Kidney tubule cell (primary cell): Measurements from ENCODE around the gene SLC13A3.

Experiments
- DNase-seq: peaks from one replicate; pipeline ENCODE4 v3.0.0-alpha.2; 2018; ENCODE audit warnings: low spot score

SLC13A3 gene

DNA sequence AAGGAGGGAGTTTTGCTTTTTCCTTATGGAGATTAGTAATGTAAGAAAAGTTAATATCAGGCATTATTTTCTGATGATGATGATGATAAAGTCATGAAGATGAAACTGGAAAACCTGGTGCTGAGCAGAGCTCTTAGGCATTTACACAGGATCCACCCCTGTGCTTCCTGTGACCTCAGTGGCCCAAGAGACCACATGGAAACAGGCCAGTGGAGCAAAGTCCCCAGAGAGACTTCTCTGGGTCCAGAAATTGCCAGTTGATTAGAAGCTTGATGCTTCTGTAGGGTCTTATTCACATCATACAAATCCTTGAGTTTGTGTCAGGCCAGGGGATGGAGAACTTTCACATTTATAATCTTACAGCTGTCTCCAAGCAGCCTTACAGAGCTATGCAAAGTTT lies 46.1 kb downstream of the SLC13A3 start:
- no peak for DNase-seq

- no peak for DNase-seq
These were observed 46.6 kb downstream of the SLC13A3 start for GRCh38 chr20:46604551-46605133.

- DNase-seq, result no peak
These were observed 48.8 kb downstream of the SLC13A3 start for GRCh38 chr20:46602429-46602828.

- DNase-seq, result no peak
These were observed 49.6 kb downstream of the SLC13A3 start for GRCh38 chr20:46601603-46602122.

DNA sequence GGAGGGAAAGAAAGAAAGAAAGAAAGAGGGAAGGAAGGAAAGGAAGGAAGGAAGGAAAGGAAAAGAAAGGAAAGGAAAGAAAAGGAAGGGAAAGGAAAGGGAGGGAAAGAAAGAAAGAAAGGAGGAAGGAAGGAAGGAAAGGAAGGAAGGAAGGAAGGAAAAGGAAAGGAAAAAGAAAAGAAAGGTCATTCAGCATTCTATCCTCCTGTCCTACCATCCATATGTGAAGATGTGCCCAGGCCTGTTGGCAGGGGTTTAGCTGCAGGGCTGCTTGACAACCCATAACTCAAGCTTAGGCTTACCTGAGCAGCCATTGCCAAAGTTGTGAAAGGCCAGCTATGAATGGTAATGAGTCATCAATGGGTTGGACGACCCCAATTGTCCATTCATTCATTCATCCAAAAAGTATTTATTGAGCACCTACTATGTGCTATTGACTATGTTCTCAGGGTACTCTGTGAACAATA lies 50.9 kb downstream of the SLC13A3 start:
- DNase-seq, result no peak

- no peak for DNase-seq
These were observed 51.9 kb downstream of the SLC13A3 start for GRCh38 chr20:46599227-46599987.

GRCh38 chr20:46595933-46596332 lies 55.3 kb downstream of the SLC13A3 start:
- DNase-seq, result no peak

GRCh38 chr20:46594725-46595124 lies 56.5 kb downstream of the SLC13A3 start:
- no peak for DNase-seq

DNA sequence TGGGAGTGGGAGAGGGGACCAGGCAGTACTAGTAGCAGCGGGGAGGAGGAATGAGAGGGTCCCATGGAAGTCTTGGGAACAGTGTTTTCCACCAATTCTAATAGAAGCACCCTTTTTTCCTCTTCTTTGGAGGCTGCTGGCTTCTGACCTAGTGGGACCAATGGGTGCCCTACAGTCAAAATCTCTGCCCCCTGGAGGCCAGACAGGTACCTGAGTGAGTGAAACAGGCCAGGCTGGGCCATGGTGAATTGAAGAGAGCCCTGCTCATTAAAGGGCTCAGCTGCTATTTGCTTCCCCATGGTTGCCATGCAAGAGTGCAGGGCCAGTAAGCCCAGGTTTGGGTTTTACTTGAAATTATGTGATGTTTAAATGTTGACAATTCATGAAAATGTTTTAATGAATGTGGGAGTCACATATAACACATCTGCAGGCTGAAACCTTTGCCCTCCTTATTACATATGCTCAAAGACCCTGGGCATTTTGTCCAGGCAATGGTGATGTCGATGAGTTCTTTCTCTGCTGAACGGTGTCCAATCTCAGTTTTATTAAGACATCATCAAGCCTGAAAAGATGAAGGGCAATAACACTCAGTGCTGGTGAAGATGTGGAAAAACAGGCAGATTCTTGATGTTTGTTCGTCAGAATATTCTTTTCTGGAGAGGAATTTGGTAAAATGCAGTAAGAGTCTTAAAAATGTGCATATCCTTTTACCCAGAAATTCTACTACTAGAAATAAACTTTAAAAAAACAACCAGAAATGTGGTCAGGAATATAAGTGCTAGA lies 58.5 kb downstream of the SLC13A3 start:
- no peak for DNase-seq

DNA sequence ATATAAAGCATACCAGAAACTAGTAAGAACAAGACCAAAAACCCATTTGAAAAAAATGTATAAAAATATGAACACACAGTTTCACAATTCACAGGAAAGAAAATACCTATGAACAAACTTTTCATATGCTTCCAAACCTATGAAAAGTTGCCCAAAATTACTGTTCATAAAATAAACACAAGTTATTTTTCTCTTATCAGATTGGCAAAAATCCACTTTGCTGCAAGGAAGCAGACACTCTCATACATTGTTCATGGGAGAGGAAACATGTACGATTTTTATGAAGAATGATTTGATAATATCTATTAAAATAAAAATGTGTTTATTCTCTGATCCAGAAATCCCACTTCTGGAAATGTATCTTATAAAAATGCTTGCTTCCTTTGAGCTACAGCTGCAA lies 60.8 kb downstream of the SLC13A3 start:
- no peak for DNase-seq

- no peak for DNase-seq
These were observed 62.4 kb downstream of the SLC13A3 start for GRCh38 chr20:46588532-46589511.

GRCh38 chr20:46587986-46588385 lies 63.3 kb downstream of the SLC13A3 start:
- DNase-seq, result no peak

DNA sequence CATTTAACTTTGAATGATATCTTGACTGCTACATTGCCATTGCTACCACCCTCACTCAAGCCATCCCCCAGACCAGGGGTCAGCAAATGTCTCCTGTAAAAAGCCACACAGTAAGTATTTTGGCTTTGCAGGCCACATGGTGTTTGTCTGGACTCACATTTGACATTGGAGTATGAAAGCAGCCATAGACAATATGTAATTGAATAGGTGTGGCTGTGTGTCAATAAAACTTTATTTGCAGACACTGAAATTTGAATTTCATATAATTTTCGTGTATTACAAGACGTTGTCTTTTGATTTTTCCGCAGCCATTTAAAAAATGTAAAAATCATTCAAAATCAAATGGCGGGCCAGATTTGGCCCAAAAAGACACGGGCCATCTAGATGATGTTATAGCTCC lies 64.5 kb downstream of the SLC13A3 start:
- no peak for DNase-seq

DNA sequence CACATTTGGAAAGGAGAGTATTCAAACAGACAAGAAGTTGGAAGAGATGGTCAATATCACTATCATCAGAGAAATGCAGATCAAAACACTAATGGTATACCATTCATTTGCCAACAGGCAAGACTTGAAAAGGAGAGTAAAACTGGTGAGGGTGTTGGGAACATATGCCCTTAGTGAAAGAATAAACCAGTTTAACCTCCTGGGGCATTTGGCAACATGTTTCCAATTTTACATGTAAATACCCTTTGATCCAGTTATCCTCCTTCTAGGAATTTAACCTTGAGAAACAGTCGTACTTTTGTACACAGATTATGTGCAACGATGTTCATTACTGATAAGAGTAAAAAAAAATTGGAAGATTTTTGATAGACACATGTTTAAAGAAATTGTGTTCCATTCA lies 66.8 kb downstream of the SLC13A3 start:
- no peak for DNase-seq

DNA sequence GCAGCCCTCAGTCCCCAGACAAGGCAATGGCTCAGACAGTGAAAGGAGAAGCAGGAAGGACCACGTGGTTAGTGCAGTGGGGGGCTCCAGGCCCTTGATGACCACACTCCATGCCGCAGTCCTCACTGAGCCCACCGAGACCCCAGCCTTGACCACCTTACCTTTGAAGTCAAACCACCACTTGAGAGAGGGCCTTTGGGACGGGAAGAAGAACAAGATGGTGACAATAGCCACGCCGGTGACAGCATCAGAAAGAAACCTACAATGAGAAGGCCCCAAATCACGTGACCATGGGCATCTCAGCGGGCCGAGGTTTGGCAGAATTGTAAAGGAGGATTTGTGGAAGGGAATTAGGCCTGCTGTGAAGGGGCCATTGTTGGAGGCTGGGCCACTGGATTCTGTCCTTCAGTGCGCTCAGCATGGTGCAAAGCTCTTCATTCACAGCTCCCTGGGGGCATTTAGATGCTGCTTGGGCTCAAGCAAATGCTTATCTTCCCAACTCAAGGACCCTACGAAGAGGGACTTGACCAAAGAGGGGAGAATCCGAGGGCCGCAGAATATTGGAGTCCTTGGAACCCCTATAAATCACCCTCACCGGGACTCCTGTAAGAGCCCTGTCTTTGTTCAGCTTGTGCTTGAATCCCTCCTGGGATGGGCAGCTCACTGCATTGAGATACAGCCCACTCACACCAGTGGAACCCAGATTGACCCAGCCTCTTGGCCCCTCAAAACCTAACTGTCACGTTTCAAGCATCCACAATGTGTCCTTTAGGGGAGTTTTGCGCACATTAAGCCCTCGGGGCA lies 67.6 kb downstream of the SLC13A3 start:
- DNase-seq, result no peak

GRCh38 chr20:46582648-46583047 lies 68.6 kb downstream of the SLC13A3 start:
- no peak for DNase-seq

- DNase-seq, result no peak
These were observed 69.9 kb downstream of the SLC13A3 start for GRCh38 chr20:46581391-46581790.

GRCh38 chr20:46580613-46581205 lies 70.5 kb downstream of the SLC13A3 start:
- no peak for DNase-seq

DNA sequence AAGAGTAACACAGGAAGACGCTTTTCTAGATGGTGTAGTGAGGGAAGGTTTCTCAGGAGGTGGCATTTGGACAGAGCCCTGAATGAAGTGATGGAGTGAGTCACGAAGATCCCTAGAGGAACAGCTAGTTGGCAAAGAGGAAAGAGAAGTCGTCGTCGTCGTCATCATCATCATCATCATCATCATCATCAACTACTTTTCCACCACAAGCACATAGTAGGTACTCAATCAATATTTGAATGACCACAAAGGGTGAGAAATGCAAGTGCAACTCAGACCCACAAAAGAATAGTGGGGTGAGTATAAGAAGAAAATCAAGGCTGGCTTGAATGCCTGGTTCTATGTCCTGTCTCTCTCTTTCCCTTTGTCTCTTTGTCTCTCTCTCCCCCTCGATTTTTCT lies 72.5 kb downstream of the SLC13A3 start:
- DNase-seq, result no peak

DNA sequence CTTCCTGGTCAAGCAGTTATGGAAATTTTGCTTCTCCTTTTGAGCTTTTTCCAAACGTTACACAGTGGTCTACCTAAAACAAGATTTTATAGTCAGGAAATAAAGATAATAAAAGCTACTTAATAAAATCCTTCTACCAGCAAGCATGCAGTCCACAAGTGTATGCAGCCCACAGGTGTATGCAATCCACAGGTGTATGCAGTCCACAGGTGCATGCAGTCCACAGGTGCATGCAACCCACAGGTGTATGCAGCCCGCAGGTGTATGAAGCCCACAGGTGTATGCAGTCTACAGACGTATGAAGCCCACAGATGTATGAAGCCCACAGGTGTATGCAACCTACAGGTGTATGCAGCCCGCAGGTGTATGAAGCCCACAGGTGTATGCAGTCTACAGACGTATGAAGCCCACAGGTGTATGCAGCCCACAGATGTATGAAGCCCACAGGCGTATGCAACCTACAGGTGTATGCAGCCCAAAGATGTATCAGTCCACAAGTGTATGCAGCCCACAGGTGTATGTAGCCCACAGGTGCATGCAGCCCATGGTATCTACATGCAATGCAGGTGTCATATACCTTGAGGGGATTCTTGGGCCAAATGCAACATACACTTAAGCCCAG lies 74.4 kb downstream of the SLC13A3 start:
- DNase-seq, result no peak
